ENCODE data around the gene USP46.
A peak's percentile ranks its signal among the peaks of the same experiment; 100 is the strongest.

USP46 gene

GRCh38 chr4:52670739-52671138, 11.6 kb upstream of the USP46 start:
- H3K36me3 ChIP-seq (ENCODE audit: insufficient read depth, low read length) = no peaks in the 10 kb centered on the region
- no peak overlapping the region for H2AFZ ChIP-seq (ENCODE audit: low read depth, low read length)
- H3K27me3 ChIP-seq (ENCODE audit: insufficient read depth, low read length) = no peaks in the 10 kb centered on the region
- H3K4me3 ChIP-seq (ENCODE audit: low read length) = no peak overlapping the region
- H3K9me3 ChIP-seq (ENCODE audit: low read length) = no peaks in the 10 kb centered on the region
- H3K4me1 ChIP-seq (ENCODE audit: insufficient read depth, low read length) = peaks cover 3% of the 10 kb centered on the region

GRCh38 chr4:52670121-52670520, 11.0 kb upstream of the USP46 start:
- Histone ChIP-seq H3K36me3 (ENCODE audit: insufficient read depth, low read length) (no peaks in the 10 kb centered on the region), H3K9me3 (ENCODE audit: low read length) (no peaks in the 10 kb centered on the region), H3K4me1 (ENCODE audit: insufficient read depth, low read length) (no peaks in the 10 kb centered on the region), H3K4me3 (ENCODE audit: low read length) (no peak overlapping the region), H3K27me3 (ENCODE audit: insufficient read depth, low read length) (no peaks in the 10 kb centered on the region), H2AFZ (ENCODE audit: low read depth, low read length) (no peak overlapping the region)

GRCh38 chr4:52665592-52665991, 6.5 kb upstream of the USP46 start:
- Histone ChIP-seq H2AFZ (ENCODE audit: low read depth, low read length) (no peak overlapping the region), H3K4me3 (ENCODE audit: low read length) (no peak overlapping the region), H3K27me3 (ENCODE audit: insufficient read depth, low read length) (no peaks in the 10 kb centered on the region), H3K9me3 (ENCODE audit: low read length) (peaks cover 6% of the 10 kb centered on the region), H3K4me1 (ENCODE audit: insufficient read depth, low read length) (no peaks in the 10 kb centered on the region), H3K36me3 (ENCODE audit: insufficient read depth, low read length) (no peaks in the 10 kb centered on the region)

- Histone ChIP-seq H2AFZ (ENCODE audit: low read depth, low read length) (no peak overlapping the region), H3K4me1 (ENCODE audit: insufficient read depth, low read length) (no peaks in the 10 kb centered on the region), H3K27me3 (ENCODE audit: insufficient read depth, low read length) (no peaks in the 10 kb centered on the region), H3K4me3 (ENCODE audit: low read length) (no peak overlapping the region), H3K36me3 (ENCODE audit: insufficient read depth, low read length) (no peaks in the 10 kb centered on the region), H3K9me3 (ENCODE audit: low read length) (peaks cover 6% of the 10 kb centered on the region)
Measured at GRCh38 chr4:52664479-52664878, 5.4 kb upstream of the USP46 start.

GRCh38 chr4:52661966-52662690, 3.0 kb upstream of the USP46 start:
- H3K4me1 ChIP-seq (ENCODE audit: insufficient read depth, low read length) = peaks cover 3% of the 10 kb centered on the region
- H2AFZ ChIP-seq (ENCODE audit: low read depth, low read length) = no peak overlapping the region
- H3K36me3 ChIP-seq (ENCODE audit: insufficient read depth, low read length) = no peaks in the 10 kb centered on the region
- no peaks in the 10 kb centered on the region for H3K27me3 ChIP-seq (ENCODE audit: insufficient read depth, low read length)
- no peak overlapping the region for H3K4me3 ChIP-seq (ENCODE audit: low read length)
- peaks cover 6% of the 10 kb centered on the region for H3K9me3 ChIP-seq (ENCODE audit: low read length)

- Histone ChIP-seq H2AFZ (ENCODE audit: low read depth, low read length) (no peak overlapping the region), H3K4me1 (ENCODE audit: insufficient read depth, low read length) (peaks cover 3% of the 10 kb centered on the region), H3K36me3 (ENCODE audit: insufficient read depth, low read length) (peaks cover 8% of the 10 kb centered on the region), H3K9me3 (ENCODE audit: low read length) (peaks cover 9% of the 10 kb centered on the region), H3K27me3 (ENCODE audit: insufficient read depth, low read length) (no peaks in the 10 kb centered on the region), H3K4me3 (ENCODE audit: low read length) (no peak overlapping the region)
Measured at GRCh38 chr4:52660643-52661042, 1.5 kb upstream of the USP46 start.

- peak overlapping the region; percentile 99 for H2AFZ ChIP-seq (ENCODE audit: low read depth, low read length)
- H3K36me3 ChIP-seq (ENCODE audit: insufficient read depth, low read length) = peaks cover 10% of the 10 kb centered on the region
- peaks cover 11% of the 10 kb centered on the region for H3K9me3 ChIP-seq (ENCODE audit: low read length)
- peaks cover 3% of the 10 kb centered on the region for H3K4me1 ChIP-seq (ENCODE audit: insufficient read depth, low read length)
- H3K27me3 ChIP-seq (ENCODE audit: insufficient read depth, low read length) = no peaks in the 10 kb centered on the region
- peak overlapping the region; percentile 94 for H3K4me3 ChIP-seq (ENCODE audit: low read length)
Measured at GRCh38 chr4:52659722-52660261, 691 bp upstream of the USP46 start.

GRCh38 chr4:52658641-52659000, 480 bp downstream of the USP46 start:
- Histone ChIP-seq H3K27me3 (ENCODE audit: insufficient read depth, low read length) (no peaks in the 10 kb centered on the region), H3K36me3 (ENCODE audit: insufficient read depth, low read length) (peaks cover 10% of the 10 kb centered on the region), H2AFZ (ENCODE audit: low read depth, low read length) (peak overlapping the region; percentile 93), H3K4me1 (ENCODE audit: insufficient read depth, low read length) (peaks cover 3% of the 10 kb centered on the region), H3K9me3 (ENCODE audit: low read length) (peaks cover 8% of the 10 kb centered on the region), H3K4me3 (ENCODE audit: low read length) (peak overlapping the region; percentile 94)

GRCh38 chr4:52657618-52658501, 1.2 kb downstream of the USP46 start:
- Histone ChIP-seq H3K27me3 (ENCODE audit: insufficient read depth, low read length) (no peaks in the 10 kb centered on the region), H2AFZ (ENCODE audit: low read depth, low read length) (no peak overlapping the region), H3K36me3 (ENCODE audit: insufficient read depth, low read length) (peaks cover 10% of the 10 kb centered on the region), H3K4me3 (ENCODE audit: low read length) (peak overlapping the region; percentile 94), H3K4me1 (ENCODE audit: insufficient read depth, low read length) (peaks cover 3% of the 10 kb centered on the region), H3K9me3 (ENCODE audit: low read length) (peaks cover 6% of the 10 kb centered on the region)

GRCh38 chr4:52657292-52657617, 1.8 kb downstream of the USP46 start:
- H3K36me3 ChIP-seq (ENCODE audit: insufficient read depth, low read length) = peaks cover 10% of the 10 kb centered on the region
- H3K9me3 ChIP-seq (ENCODE audit: low read length) = peaks cover 4% of the 10 kb centered on the region
- H3K4me3 ChIP-seq (ENCODE audit: low read length) = no peak overlapping the region
- peaks cover 3% of the 10 kb centered on the region for H3K4me1 ChIP-seq (ENCODE audit: insufficient read depth, low read length)
- H3K27me3 ChIP-seq (ENCODE audit: insufficient read depth, low read length) = no peaks in the 10 kb centered on the region
- H2AFZ ChIP-seq (ENCODE audit: low read depth, low read length) = no peak overlapping the region

- Histone ChIP-seq H2AFZ (ENCODE audit: low read depth, low read length) (no peak overlapping the region), H3K4me1 (ENCODE audit: insufficient read depth, low read length) (peaks cover 3% of the 10 kb centered on the region), H3K36me3 (ENCODE audit: insufficient read depth, low read length) (peaks cover 10% of the 10 kb centered on the region), H3K9me3 (ENCODE audit: low read length) (peaks cover 4% of the 10 kb centered on the region), H3K4me3 (ENCODE audit: low read length) (no peak overlapping the region), H3K27me3 (ENCODE audit: insufficient read depth, low read length) (no peaks in the 10 kb centered on the region)
Measured at GRCh38 chr4:52655506-52655905, 3.6 kb downstream of the USP46 start.

GRCh38 chr4:52651996-52652672, 7.0 kb downstream of the USP46 start:
- Histone ChIP-seq H3K4me3 (ENCODE audit: low read length) (no peak overlapping the region), H3K27me3 (ENCODE audit: insufficient read depth, low read length) (no peaks in the 10 kb centered on the region)

GRCh38 chr4:52648836-52649235, 10.3 kb downstream of the USP46 start:
- H3K4me1 ChIP-seq (ENCODE audit: insufficient read depth, low read length) = no peaks in the 10 kb centered on the region
- no peaks in the 10 kb centered on the region for H3K27me3 ChIP-seq (ENCODE audit: insufficient read depth, low read length)
- H3K4me3 ChIP-seq (ENCODE audit: low read length) = no peak overlapping the region
- peaks cover 3% of the 10 kb centered on the region for H3K36me3 ChIP-seq (ENCODE audit: insufficient read depth, low read length)
- H3K9me3 ChIP-seq (ENCODE audit: low read length) = peaks cover 3% of the 10 kb centered on the region
- no peak overlapping the region for H2AFZ ChIP-seq (ENCODE audit: low read depth, low read length)

More at GRCh38 chr4:52651996-52652672, 7.0 kb downstream of the USP46 start:
- Histone ChIP-seq H3K4me1 (ENCODE audit: insufficient read depth, low read length) (no peaks in the 10 kb centered on the region), H3K9me3 (ENCODE audit: low read length) (peaks cover 7% of the 10 kb centered on the region), H2AFZ (ENCODE audit: low read depth, low read length) (no peak overlapping the region), H3K36me3 (ENCODE audit: insufficient read depth, low read length) (peaks cover 13% of the 10 kb centered on the region)

All from neuron (in vitro differentiated cells).